Esophagus muscularis mucosa (tissue), 4 donors: Measurements from ENCODE around the gene ARHGEF7. TPM values are rescaled to one million over a fixed set of nuclear protein-coding genes. Genes with fewer than 3 reads are reported as not detected.

Source experiments
- DNase-seq: peaks from one replicate; pipeline ENCODE4 v3.0.0-alpha.2; 2017; ENCODE audit errors: extremely low spot score
- H3K27ac ChIP-seq, 4 donors: fragments of 200-600 bp; sonication (generic); replicated peaks in 1 of 4; 1 replicate in 3 of 4; 2 replicates in 1 of 4; pipeline ENCODE4 v1.5.1; 2016 to 2019; ENCODE audit warnings: mild to moderate bottlenecking in 1 of 4
- H3K27me3 ChIP-seq, 4 donors: fragments of 200-600 bp; sonication (generic); one replicate each; pipeline versions ENCODE4 v1.5.1 to v1.6.0; 2016 to 2019
- H3K36me3 ChIP-seq, 4 donors: fragments of 200-600 bp; sonication (generic); one replicate each; pipeline ENCODE4 v1.5.1; 2016 to 2019
- H3K4me1 ChIP-seq, 4 donors: fragments of 200-600 bp; sonication (generic); one replicate each; pipeline ENCODE4 v1.5.1; 2016 to 2019
- H3K4me3 ChIP-seq, 4 donors: fragments of 200-600 bp; sonication (generic); 1 replicate in 2 of 4; 2 replicates in 2 of 4; pipeline ENCODE4 v1.5.1; 2016 to 2019; ENCODE audit warnings: mild to moderate bottlenecking in 4 of 4, moderate library complexity in 1 of 4
- H3K9me3 ChIP-seq, 4 donors: fragments of 200-600 bp; sonication (generic); 1 replicate in 3 of 4; 2 replicates in 1 of 4; pipeline ENCODE4 v1.5.1; 2016 to 2019
- CTCF ChIP-seq, 3 experiments: fragments of 200-600 bp in 2 of 3; fragments of 450-650 bp in 1 of 3; sonication (generic) in 2 of 3; IDR thresholded peaks; one replicate each; pipeline ENCODE4 v1.5.1; 2017 to 2019; ENCODE audit warnings: antibody characterized with exemption in 3 of 3, mild to moderate bottlenecking in 2 of 3, moderate library complexity in 1 of 3
- EP300 ChIP-seq: sonication (generic); formaldehyde crosslinking; IDR thresholded peaks from one replicate; pipeline ENCODE4 v1.6.1; 2017; ENCODE audit warnings: antibody characterized with exemption
- POLR2A ChIP-seq: fragments of 450-650 bp; IDR thresholded peaks from one replicate; pipeline ENCODE4 v1.6.1; 2017; ENCODE audit warnings: antibody characterized with exemption, moderate library complexity, mild to moderate bottlenecking, low read depth
- POLR2AphosphoS5 ChIP-seq, 2 donors: sonication (generic); formaldehyde crosslinking; IDR thresholded peaks; one replicate each; pipeline ENCODE4 v1.6.1; 2017; ENCODE audit warnings: antibody characterized with exemption in 2 of 2
- WGBS: methylation state at CpG from one replicate; pipeline ENCODE4 v1.1.5; 2018; 5-methylcytosine and 5-hydroxymethylcytosine counted together
- intact Hi-C: fragments of 100-400 bp; cut with DNase I; formaldehyde crosslinking; loops from one replicate; pipeline ENCODE4 v1.15.1; 2023
- total RNA-seq, 4 donors: library from RNA; depleted of rRNA; stranded (reverse); fragments of >200 nt; gene quantifications; one replicate each; pipeline versions ENCODE4 v1.1.0 to v1.2.1, GENCODE V29; 2016

Gene ARHGEF7
- total RNA-seq, 4 donors from 2014 or later = 36.0 to 53.6 (median 45.1) TPM

GRCh38 chr13:111292710-111293485, 177.8 kb downstream of the ARHGEF7 start:
- no peak overlapping the region for H3K4me3 ChIP-seq
- no peak overlapping the region for H3K27ac ChIP-seq
- TF ChIP-seq EP300 (no peak), POLR2A (no peak), CTCF (IDR thresholded peaks at IDR 0.05) (no peak), POLR2AphosphoS5 (IDR thresholded peaks at IDR 0.05) (no peak)
- 93% methylated on average over 13 of the region's 13 CpGs for WGBS
- DNase-seq = no peak
- H3K36me3 ChIP-seq = peaks cover 26 to 89% (median 71%) of the 10 kb centered on the region in 4 donors
- intact Hi-C loops = no loop called here
- H3K9me3 ChIP-seq = no peaks in the 10 kb centered on the region
- H3K27me3 ChIP-seq = no peaks in the 10 kb centered on the region
- H3K4me1 ChIP-seq = no peaks in the 10 kb centered on the region

- Histone ChIP-seq H3K27ac (no peak overlapping the region), H3K4me1 (no peaks in the 10 kb centered on the region), H3K9me3 (no peaks in the 10 kb centered on the region), H3K36me3 (peaks cover 26 to 79% (median 57%) of the 10 kb centered on the region in 4 donors), H3K4me3 (no peak overlapping the region), H3K27me3 (no peaks in the 10 kb centered on the region)
- TF ChIP-seq POLR2A (no peak), CTCF (IDR thresholded peaks at IDR 0.05) (no peak), EP300 (no peak), POLR2AphosphoS5 (IDR thresholded peaks at IDR 0.05) (no peak)
- intact Hi-C loops = no loop called here
- 95% methylated on average over 9 of the region's 9 CpGs for WGBS
- DNase-seq = no peak
Observed at GRCh38 chr13:111295886-111296285, 180.8 kb downstream of the ARHGEF7 start.

GRCh38 chr13:111296417-111296816, 181.3 kb downstream of the ARHGEF7 start:
- Histone ChIP-seq H3K9me3 (no peaks in the 10 kb centered on the region), H3K4me3 (no peak overlapping the region), H3K27me3 (no peaks in the 10 kb centered on the region), H3K4me1 (no peaks in the 10 kb centered on the region), H3K36me3 (peaks cover 31 to 79% (median 57%) of the 10 kb centered on the region in 4 donors), H3K27ac (no peak overlapping the region)
- DNase-seq = no peak
- TF ChIP-seq POLR2A = no peak
- TF ChIP-seq POLR2AphosphoS5 (IDR thresholded peaks at IDR 0.05) = no peak
- TF ChIP-seq EP300 = no peak
- no peak for TF ChIP-seq CTCF (IDR thresholded peaks at IDR 0.05)
- 80% methylated on average over 6 of the region's 6 CpGs for WGBS
- intact Hi-C loops = no loop called here

GRCh38 chr13:111298214-111298975, 183.3 kb downstream of the ARHGEF7 start:
- H3K27me3 ChIP-seq = no peaks in the 10 kb centered on the region
- H3K4me3 ChIP-seq = no peak overlapping the region
- intact Hi-C loops = no loop called here
- no peak overlapping the region for H3K27ac ChIP-seq
- TF ChIP-seq CTCF (IDR thresholded peaks at IDR 0.05) = no peak
- no peak for TF ChIP-seq EP300
- no peak for TF ChIP-seq POLR2A
- no peak for TF ChIP-seq POLR2AphosphoS5 (IDR thresholded peaks at IDR 0.05)
- DNase-seq = no peak
- 95% methylated on average over 11 of the region's 13 CpGs for WGBS
- H3K4me1 ChIP-seq = no peaks in the 10 kb centered on the region
- H3K9me3 ChIP-seq = no peaks in the 10 kb centered on the region
- H3K36me3 ChIP-seq = peaks cover 38 to 79% (median 59%) of the 10 kb centered on the region in 4 donors
